ENCODE data around the gene RINL.
"Not testable (repeated sequence)": the region's sequence is repeated elsewhere in the genome, so short reads cannot be mapped to it uniquely, and the experiment has no call there.

The RINL gene

GRCh38 chr19:38904581-38905539, 26.8 kb upstream of the RINL start:
- no peak for DNase-seq

GRCh38 chr19:38901683-38902082, 23.6 kb upstream of the RINL start:
- DNase-seq: no peak

- DNase-seq: no peak
These were observed 22.7 kb upstream of the RINL start for GRCh38 chr19:38900743-38901190.

GRCh38 chr19:38900202-38900629, 22.1 kb upstream of the RINL start:
- DNase-seq: no peak

GRCh38 chr19:38899447-38900201, 21.5 kb upstream of the RINL start, which contains the start of the genes NFKBIB and SIRT2:
Gene NFKBIB (plus strand): TSS chr19:38899969. CDS start chr19:38900033, 64 bp downstream.
Gene SIRT2 (minus strand): TSS chr19:38899618. CDS start chr19:38899521, 97 bp downstream.
- DNase-seq: peak; percentile 100

- no peak for DNase-seq
These were observed 20.8 kb upstream of the RINL start for GRCh38 chr19:38898788-38899446.

- no peak for DNase-seq
These were observed 16.9 kb upstream of the RINL start for GRCh38 chr19:38894968-38895367.

- DNase-seq: no peak
These were observed 15.3 kb upstream of the RINL start for GRCh38 chr19:38893341-38893771.

GRCh38 chr19:38892841-38893240, 14.8 kb upstream of the RINL start:
- no peak for DNase-seq

- no peak for DNase-seq
These were observed 13.7 kb upstream of the RINL start for GRCh38 chr19:38891771-38892170.

GRCh38 chr19:38890686-38891085, 12.6 kb upstream of the RINL start:
- DNase-seq: no peak

GRCh38 chr19:38889803-38890202, 11.7 kb upstream of the RINL start:
- DNase-seq: no peak

- DNase-seq: no peak
These were observed 10.8 kb upstream of the RINL start for GRCh38 chr19:38888876-38889275.

- not testable (repeated sequence) for DNase-seq
These were observed 6.6 kb upstream of the RINL start for GRCh38 chr19:38884691-38885090.

- no peak for DNase-seq
These were observed 5.2 kb upstream of the RINL start for GRCh38 chr19:38883286-38883685.

GRCh38 chr19:38880882-38881609, 3.0 kb upstream of the RINL start:
- no peak for DNase-seq

GRCh38 chr19:38880076-38880881, 2.2 kb upstream of the RINL start:
- no peak for DNase-seq

GRCh38 chr19:38879400-38879751, 1.3 kb upstream of the RINL start:
- no peak for DNase-seq

- DNase-seq: no peak
These were observed 712 bp upstream of the RINL start for GRCh38 chr19:38878575-38879399.

GRCh38 chr19:38875656-38876395, 2.2 kb downstream of the RINL start:
- no peak for DNase-seq
